HG03175 (cell line): ENCODE results near the gene CRYGN.

Experiments used
- ATAC-seq: cut with Tn5 transposase; IDR thresholded peaks from one replicate; pipeline ENCODE4 v1.9.1; 2021; ENCODE audit warnings: mild to moderate bottlenecking, moderate library complexity; ENCODE audit not compliant: unreplicated experiment

CRYGN gene

GRCh38 chr7:151460474-151460855 lies 20.5 kb upstream of the CRYGN start:
- ATAC-seq, result no peak

- no peak for ATAC-seq
Measured at GRCh38 chr7:151459726-151460473, 20.0 kb upstream of the CRYGN start.

- ATAC-seq, result no peak
Measured at GRCh38 chr7:151457534-151457933, 17.6 kb upstream of the CRYGN start.

- no peak for ATAC-seq
Measured at GRCh38 chr7:151456782-151457181, 16.8 kb upstream of the CRYGN start.

GRCh38 chr7:151456276-151456675 lies 16.3 kb upstream of the CRYGN start:
- no peak for ATAC-seq

GRCh38 chr7:151455690-151456089 lies 15.7 kb upstream of the CRYGN start:
- no peak for ATAC-seq

- no peak for ATAC-seq
Measured at GRCh38 chr7:151454932-151455530, 15.1 kb upstream of the CRYGN start.

- no peak for ATAC-seq
Measured at GRCh38 chr7:151454305-151454704, 14.4 kb upstream of the CRYGN start.

- ATAC-seq, result no peak
Measured at GRCh38 chr7:151453326-151453791, 13.4 kb upstream of the CRYGN start.

- ATAC-seq, result no peak
Measured at GRCh38 chr7:151452680-151453325, 12.9 kb upstream of the CRYGN start.

- ATAC-seq, result no peak
Measured at GRCh38 chr7:151451626-151452571, 12.0 kb upstream of the CRYGN start.

GRCh38 chr7:151451156-151451555 lies 11.2 kb upstream of the CRYGN start:
- no peak for ATAC-seq

- ATAC-seq, result no peak
Measured at GRCh38 chr7:151449990-151450389, 10.0 kb upstream of the CRYGN start.

- peak; percentile 76 for ATAC-seq
Measured at GRCh38 chr7:151448261-151449252, 8.6 kb upstream of the CRYGN start.

GRCh38 chr7:151447901-151448260 lies 7.9 kb upstream of the CRYGN start:
- no peak for ATAC-seq

- ATAC-seq, result no peak
Measured at GRCh38 chr7:151447312-151447711, 7.4 kb upstream of the CRYGN start.

- no peak for ATAC-seq
Measured at GRCh38 chr7:151446412-151446811, 6.5 kb upstream of the CRYGN start.

- no peak for ATAC-seq
Measured at GRCh38 chr7:151444632-151445031, 4.7 kb upstream of the CRYGN start.

- no peak for ATAC-seq
Measured at GRCh38 chr7:151442776-151443496, 3.0 kb upstream of the CRYGN start.
